Activated CD8-positive, alpha-beta T cell treated with anti-CD3 and anti-CD28 coated beads, Interleukin-2, amount 10 ng/mL, durations not matched to agents 7 days and 5 days (primary cell): Measurements from ENCODE around the gene CCDC33. TPM values are rescaled to one million over a fixed set of nuclear protein-coding genes. Genes with fewer than 3 reads are reported as not detected.

Experiments
- ATAC-seq: fragments of 150-1000 bp; cut with Tn5 transposase; one replicate; pipeline ENCODE4 v1.10.0; 2021; ENCODE audit warnings: moderate library complexity
- CTCF ChIA-PET: fragments of 350-600 bp; sonication (Branson Sonifier 250); formaldehyde crosslinking; loops from one replicate; lab custom pipeline; 2021; ENCODE audit warnings: antibody characterized with exemption; lab: Charles Lee
- POLR2A ChIA-PET: fragments of 350-600 bp; sonication (Branson Sonifier 250); formaldehyde crosslinking; loops from one replicate; lab custom pipeline; 2021; ENCODE audit warnings: antibody characterized with exemption; lab: Charles Lee
- DNase-seq: peaks from one replicate; pipeline ENCODE4 v3.0.0-alpha.2; 2020
- H3K27ac Mint-ChIP-seq: one replicate; pipeline ENCODE4 v1.8.0; 2021; ENCODE audit warnings: mild to moderate bottlenecking, mixed read lengths
- H3K27me3 Mint-ChIP-seq: one replicate; pipeline ENCODE4 v1.8.0; 2021; ENCODE audit warnings: low read depth, mixed read lengths
- H3K36me3 Mint-ChIP-seq: one replicate; pipeline ENCODE4 v1.8.0; 2021; ENCODE audit warnings: low read depth, mixed read lengths
- H3K4me1 Mint-ChIP-seq: one replicate; pipeline ENCODE4 v1.8.0; 2021; ENCODE audit warnings: low read depth, mixed read lengths
- H3K4me3 Mint-ChIP-seq: one replicate; pipeline ENCODE4 v1.8.0; 2021; ENCODE audit warnings: mild to moderate bottlenecking, mixed read lengths
- H3K9me3 Mint-ChIP-seq: one replicate; pipeline ENCODE4 v1.8.0; 2022; ENCODE audit warnings: mixed read lengths; ENCODE audit not compliant: insufficient read depth
- total RNA-seq, 2 experiments: library from RNA; stranded (reverse); gene quantifications; one replicate each; pipeline ENCODE4 v1.2.3, GENCODE V29; 2021

Gene CCDC33
- total RNA-seq, 2 experiments from 2014 or later, result not detected

DNA sequence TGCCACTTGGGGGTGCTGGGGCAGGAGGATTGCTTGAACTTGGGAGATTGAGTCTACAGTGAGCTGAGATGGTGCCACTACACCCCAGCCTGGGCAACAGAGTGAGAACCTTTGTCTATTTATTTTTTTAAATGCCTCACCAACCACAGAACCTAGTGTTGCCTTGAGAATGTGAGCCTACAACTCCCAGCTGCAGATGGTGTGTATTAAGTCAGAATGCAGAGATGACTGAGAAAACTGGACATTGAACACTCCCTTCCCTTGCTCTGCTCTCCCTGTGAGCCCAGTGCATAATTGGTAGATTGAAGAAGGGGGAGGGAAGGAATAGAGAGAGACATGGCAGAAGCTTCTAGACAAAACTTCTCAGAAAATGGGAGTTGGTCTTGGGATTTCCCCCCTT, 53.5 kb downstream of the CCDC33 start:
- DNase-seq (no peak), ATAC-seq (no peak)
- Mint-ChIP-seq H3K27ac (no peak overlapping the region), H3K27me3 (peaks cover 3% of the 10 kb centered on the region), H3K9me3 (no peaks in the 10 kb centered on the region), H3K4me1 (peaks cover 6% of the 10 kb centered on the region), H3K36me3 (no peaks in the 10 kb centered on the region), H3K4me3 (no peak overlapping the region)
- CTCF ChIA-PET, result interaction anchor here (1.3 to 1.4 kb wide), 2 partner anchors 10 to 18 kb away, joined by 3 to 5 read pairs; no protein-coding TSS in a partner anchor
- POLR2A ChIA-PET, result no interaction called here

- ChIA-PET POLR2A (interaction anchor here (0.6 kb wide), 1 partner anchor 47 kb away, joined by 3 read pairs; no protein-coding TSS in a partner anchor), CTCF (interaction anchor here (1.1 to 1.4 kb wide), 3 partner anchors 11 to 318 kb away, joined by 3 to 5 read pairs (median 3); no protein-coding TSS in a partner anchor)
- Mint-ChIP-seq H3K9me3 (no peaks in the 10 kb centered on the region), H3K36me3 (no peaks in the 10 kb centered on the region), H3K4me3 (no peak overlapping the region), H3K27ac (no peak overlapping the region), H3K4me1 (peaks cover 6% of the 10 kb centered on the region), H3K27me3 (peaks cover 6% of the 10 kb centered on the region)
- DNase-seq, result no peak
- no peak for ATAC-seq
Observed at GRCh38 chr15:74290645-74291044, 54.5 kb downstream of the CCDC33 start.

GRCh38 chr15:74291101-74292071, 55.3 kb downstream of the CCDC33 start:
- Mint-ChIP-seq H3K4me1 (peaks cover 6% of the 10 kb centered on the region), H3K27me3 (peaks cover 6% of the 10 kb centered on the region), H3K27ac (no peak overlapping the region), H3K4me3 (no peak overlapping the region), H3K9me3 (no peaks in the 10 kb centered on the region), H3K36me3 (no peaks in the 10 kb centered on the region)
- CTCF ChIA-PET, result interaction anchor here (1.1 to 1.4 kb wide), 2 partner anchors 16 to 318 kb away, joined by 3 read pairs; no protein-coding TSS in a partner anchor
- POLR2A ChIA-PET, result interaction anchor here (0.5 to 0.6 kb wide), 2 partner anchors 17 to 47 kb away, joined by 3 read pairs; no protein-coding TSS in a partner anchor
- DNase-seq, result peak; percentile 89
- peak; percentile 96 for ATAC-seq

DNA sequence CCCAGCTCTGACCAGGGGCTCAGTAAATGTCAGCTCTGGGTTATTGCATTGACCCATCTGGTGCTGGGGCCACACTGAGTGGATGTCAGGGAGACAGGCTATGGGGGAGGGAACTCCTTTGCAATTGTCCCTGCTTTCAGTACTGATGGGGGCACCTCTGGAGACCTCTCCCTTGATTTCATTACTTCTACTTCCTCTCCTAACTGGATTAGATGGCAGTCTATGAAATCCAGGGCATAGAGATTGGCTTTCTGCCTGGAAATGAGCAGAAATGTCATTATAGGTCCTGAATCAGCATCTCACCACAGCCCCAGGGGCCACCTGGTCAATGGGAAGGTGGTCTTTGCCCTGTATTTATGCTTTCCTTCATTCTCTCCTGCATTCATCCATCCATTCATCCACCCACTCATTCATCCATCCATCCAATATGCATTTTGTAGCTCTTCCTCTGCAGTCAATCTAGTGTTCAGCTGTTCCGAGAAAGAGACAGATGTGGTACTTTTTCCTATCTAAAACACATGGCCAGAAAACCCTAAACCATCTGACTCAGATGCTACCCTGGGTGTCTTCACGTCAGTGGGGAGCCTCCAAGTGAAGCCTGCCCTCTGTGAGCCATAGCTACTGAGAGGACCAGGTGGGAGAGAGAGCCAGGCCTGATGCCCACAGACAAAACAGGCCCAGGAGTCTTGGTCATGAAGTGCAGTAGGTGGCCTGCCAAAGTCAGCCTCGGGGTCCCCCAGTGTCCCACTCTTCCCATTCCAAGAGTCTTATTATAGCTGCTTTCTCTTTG, 57.1 kb downstream of the CCDC33 start:
- no peak for DNase-seq
- H3K9me3 Mint-ChIP-seq, result no peaks in the 10 kb centered on the region
- H3K27ac Mint-ChIP-seq, result no peak overlapping the region
- CTCF ChIA-PET, result no interaction called here
- H3K36me3 Mint-ChIP-seq, result no peaks in the 10 kb centered on the region
- no peak overlapping the region for H3K4me3 Mint-ChIP-seq
- H3K4me1 Mint-ChIP-seq, result peaks cover 12% of the 10 kb centered on the region
- H3K27me3 Mint-ChIP-seq, result peaks cover 9% of the 10 kb centered on the region
- POLR2A ChIA-PET, result no interaction called here
- ATAC-seq, result no peak

GRCh38 chr15:74294010-74294409, 57.9 kb downstream of the CCDC33 start:
- CTCF ChIA-PET, result no interaction called here
- Mint-ChIP-seq H3K27me3 (peaks cover 9% of the 10 kb centered on the region), H3K36me3 (no peaks in the 10 kb centered on the region), H3K4me3 (no peak overlapping the region), H3K27ac (no peak overlapping the region), H3K4me1 (peaks cover 12% of the 10 kb centered on the region), H3K9me3 (no peaks in the 10 kb centered on the region)
- DNase-seq, result no peak
- POLR2A ChIA-PET, result no interaction called here
- ATAC-seq, result no peak

GRCh38 chr15:74295800-74296199, 59.7 kb downstream of the CCDC33 start:
- ATAC-seq (no peak), DNase-seq (no peak)
- Mint-ChIP-seq H3K4me3 (no peak overlapping the region), H3K27me3 (peaks cover 19% of the 10 kb centered on the region), H3K36me3 (no peaks in the 10 kb centered on the region), H3K27ac (no peak overlapping the region), H3K4me1 (peaks cover 12% of the 10 kb centered on the region), H3K9me3 (no peaks in the 10 kb centered on the region)
- CTCF ChIA-PET, result no interaction called here
- POLR2A ChIA-PET, result interaction anchor here (0.5 kb wide), 1 partner anchor 41 kb away, joined by 5 read pairs; no protein-coding TSS in a partner anchor

- H3K9me3 Mint-ChIP-seq, result no peaks in the 10 kb centered on the region
- peaks cover 6% of the 10 kb centered on the region for H3K4me1 Mint-ChIP-seq
- H3K27ac Mint-ChIP-seq, result no peak overlapping the region
- CTCF ChIA-PET, result no interaction called here
- ATAC-seq (no peak), DNase-seq (no peak)
- H3K4me3 Mint-ChIP-seq, result no peak overlapping the region
- POLR2A ChIA-PET, result no interaction called here
- H3K36me3 Mint-ChIP-seq, result no peaks in the 10 kb centered on the region
- peaks cover 31% of the 10 kb centered on the region for H3K27me3 Mint-ChIP-seq
Observed at GRCh38 chr15:74297887-74298286, 61.8 kb downstream of the CCDC33 start.

DNA sequence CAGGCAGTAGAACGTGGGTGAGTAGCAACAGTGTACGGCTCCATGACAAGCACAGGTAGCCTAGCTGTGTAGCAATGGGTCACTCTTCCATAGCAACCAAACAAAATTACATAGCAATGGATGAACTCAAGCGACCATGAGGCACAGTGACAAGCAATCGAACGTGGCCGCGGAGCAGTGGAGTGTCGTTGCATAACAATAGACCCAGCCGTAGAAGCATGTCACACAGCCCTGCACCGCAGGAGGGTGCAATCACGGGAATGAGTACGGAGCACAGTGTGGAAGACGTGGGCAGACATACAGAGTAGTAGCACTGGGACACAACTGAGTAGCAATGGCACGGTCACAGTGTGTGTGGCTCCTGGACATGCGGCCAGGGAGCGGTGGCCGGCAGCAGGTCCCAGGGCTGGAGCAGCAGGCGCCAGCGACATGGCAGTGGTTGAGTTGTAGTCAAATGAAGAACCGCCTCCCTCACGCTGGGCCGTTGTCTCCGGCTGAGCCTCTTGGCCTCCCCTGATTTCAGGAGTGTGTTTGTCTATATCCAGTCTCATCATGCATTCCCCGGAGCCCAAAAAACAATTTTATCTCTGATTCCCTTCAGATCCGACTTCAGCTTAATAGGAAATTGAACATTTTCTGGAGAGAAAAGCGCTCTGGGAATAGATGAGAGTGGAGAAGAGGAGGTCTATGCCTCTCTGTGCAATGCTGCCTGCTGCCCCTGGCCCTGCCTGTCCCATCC, 64.1 kb downstream of the CCDC33 start:
- H3K4me1 Mint-ChIP-seq, result peaks cover 6% of the 10 kb centered on the region

DNA sequence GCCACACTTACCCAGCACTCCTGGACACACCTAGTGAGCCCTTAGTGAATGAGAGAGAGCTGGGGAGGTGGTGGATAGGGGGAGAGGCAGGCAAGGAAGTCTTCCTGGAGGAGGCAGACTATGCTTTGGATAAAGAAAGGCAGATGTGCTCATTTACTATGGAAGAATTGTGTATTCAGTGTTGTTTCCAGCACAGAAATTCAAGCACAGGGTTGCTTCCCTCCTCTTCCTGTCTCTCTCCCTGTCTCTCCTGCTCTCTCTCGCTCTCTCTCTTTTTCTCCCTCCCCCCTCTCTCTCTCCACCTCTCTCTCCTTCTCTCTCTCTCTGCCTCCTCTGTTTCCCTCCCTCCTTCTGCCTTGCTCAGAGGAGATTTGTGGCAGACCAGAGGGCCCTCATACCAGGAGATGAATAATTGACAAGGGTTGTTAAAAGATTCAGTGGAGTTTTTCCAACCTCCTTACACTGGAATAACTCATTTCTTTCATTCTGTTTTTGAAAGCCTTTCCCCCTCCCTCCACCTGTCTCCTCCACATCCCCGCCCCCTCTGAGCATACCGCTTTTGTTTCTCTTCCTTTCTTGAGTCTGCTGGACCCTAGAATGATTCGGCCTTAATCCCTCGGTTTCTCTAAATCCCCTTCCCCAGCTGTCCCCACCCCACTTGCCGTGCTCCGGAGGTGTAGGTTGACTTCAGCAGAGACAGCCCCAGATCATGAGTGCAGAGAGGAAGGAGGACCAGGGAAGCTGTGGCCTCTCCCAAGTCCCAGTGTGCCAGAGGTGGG, 65.6 kb downstream of the CCDC33 start:
- Mint-ChIP-seq H3K36me3 (no peaks in the 10 kb centered on the region), H3K4me3 (no peak overlapping the region), H3K4me1 (peaks cover 6% of the 10 kb centered on the region), H3K27me3 (peaks cover 44% of the 10 kb centered on the region), H3K9me3 (no peaks in the 10 kb centered on the region), H3K27ac (no peak overlapping the region)
- POLR2A ChIA-PET, result no interaction called here
- ATAC-seq, result no peak
- no peak for DNase-seq
- CTCF ChIA-PET, result interaction anchor here (1.4 kb wide), 1 partner anchor 14 kb away, joined by 3 read pairs; no protein-coding TSS in a partner anchor

More for the DNA sequence above, 64.1 kb downstream of the CCDC33 start:
- Mint-ChIP-seq H3K4me3 (no peak overlapping the region), H3K27me3 (peaks cover 37% of the 10 kb centered on the region), H3K36me3 (no peaks in the 10 kb centered on the region), H3K9me3 (no peaks in the 10 kb centered on the region), H3K27ac (no peak overlapping the region)
- POLR2A ChIA-PET, result no interaction called here
- CTCF ChIA-PET, result interaction anchor here (1.4 kb wide), 1 partner anchor 15 kb away, joined by 3 read pairs; no protein-coding TSS in a partner anchor
- ATAC-seq (no peak), DNase-seq (no peak)

DNA sequence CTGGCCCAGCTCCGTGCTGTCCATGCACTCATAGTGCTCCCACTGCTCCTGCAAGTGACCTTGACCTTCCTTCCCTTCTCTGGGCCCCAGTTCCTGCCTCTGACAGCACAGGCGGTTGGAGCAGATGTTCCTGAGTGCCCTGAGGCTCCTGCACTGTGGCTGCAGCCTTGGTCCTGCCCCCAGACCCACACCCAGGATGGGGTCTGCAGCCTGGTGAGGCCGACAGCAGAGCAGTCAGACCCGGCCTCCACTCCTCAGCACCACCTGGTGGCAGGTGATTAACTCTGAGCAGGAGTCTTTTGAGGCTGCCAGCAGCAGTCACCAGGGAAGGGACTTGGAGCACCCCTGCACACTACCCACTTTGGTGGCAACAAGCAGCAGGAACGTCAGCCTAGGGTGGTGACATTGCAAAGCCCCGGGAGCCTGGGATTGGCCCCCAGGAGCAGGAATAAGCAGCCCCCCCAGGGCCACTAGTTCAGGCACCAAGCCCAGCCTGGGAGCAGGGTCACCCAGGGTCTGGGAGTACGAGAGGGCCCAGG, 66.8 kb downstream of the CCDC33 start:
- peak; percentile 61 for DNase-seq
- H3K4me3 Mint-ChIP-seq, result no peak overlapping the region
- no peaks in the 10 kb centered on the region for H3K9me3 Mint-ChIP-seq
- ATAC-seq, result peak; percentile 55
- peaks cover 44% of the 10 kb centered on the region for H3K27me3 Mint-ChIP-seq
- ChIA-PET POLR2A (no interaction called here), CTCF (interaction anchor here (1.0 to 2.4 kb wide), 3 partner anchors 17 to 330 kb away, joined by 3 to 12 read pairs (median 8); no protein-coding TSS in a partner anchor)
- no peak overlapping the region for H3K27ac Mint-ChIP-seq
- H3K36me3 Mint-ChIP-seq, result no peaks in the 10 kb centered on the region
- H3K4me1 Mint-ChIP-seq, result no peaks in the 10 kb centered on the region
